Lower leg skin (tissue), 4 donors: Measurements from ENCODE around the gene POLN. TPM values are rescaled to one million over a fixed set of nuclear protein-coding genes. Genes with fewer than 3 reads are reported as not detected.

Experiments used
- DNase-seq, 2 donors: peaks; one replicate each; pipeline ENCODE4 v3.0.0-alpha.2; 2019; ENCODE audit warnings: low spot score in 2 of 2
- H3K4me3 ChIP-seq: fragments of 200-600 bp; sonication (generic); 2 replicates; pipeline ENCODE4 v1.5.1; 2017; ENCODE audit warnings: mild to moderate bottlenecking, low read depth; ENCODE audit not compliant: poor library complexity, severe bottlenecking
- CTCF ChIP-seq, 3 donors: fragments of 450-650 bp; IDR thresholded peaks; one replicate each; pipeline ENCODE4 v1.5.1; 2016; ENCODE audit warnings: antibody characterized with exemption in 3 of 3, mild to moderate bottlenecking in 3 of 3, moderate library complexity in 2 of 3
- POLR2A ChIP-seq, 2 donors: fragments of 450-650 bp; IDR thresholded peaks; one replicate each; pipeline ENCODE4 v1.6.1; 2016 to 2017; ENCODE audit warnings: antibody characterized with exemption in 2 of 2, mild to moderate bottlenecking in 1 of 2, moderate library complexity in 1 of 2
- WGBS, 2 donors: methylation state at CpG; one replicate each; pipeline ENCODE4 v1.1.5; 2018; 5-methylcytosine and 5-hydroxymethylcytosine counted together
- intact Hi-C: fragments of 100-400 bp; cut with DNase I; formaldehyde crosslinking; loops from one replicate; pipeline ENCODE4 v1.15.0; 2023; ENCODE audit warnings: low total_unique reads
- total RNA-seq, 4 donors: library from RNA; depleted of rRNA; stranded (reverse); fragments of >200 nt; gene quantifications; one replicate each; pipeline ENCODE4 v1.1.0, GENCODE V29; 2016

Gene POLN
- total RNA-seq, 4 donors from 2014 or later: 0.30 to 3.3 (median 0.89) TPM

- TF ChIP-seq POLR2A (IDR thresholded peaks at IDR 0.05) (no peak), CTCF (IDR thresholded peaks at IDR 0.05) (no peak)
- peak in 1 of 2 donors; percentile 75 for DNase-seq
- no peak overlapping the region for H3K4me3 ChIP-seq
- intact Hi-C loops: no loop called here
- WGBS, 2 donors: 81 to 86% methylated on average over 5 to 8 of the region's 10 CpGs
Measured at GRCh38 chr4:2288051-2288541, 46.2 kb upstream of the POLN start.

GRCh38 chr4:2287594-2287915, 45.6 kb upstream of the POLN start:
- TF ChIP-seq POLR2A (IDR thresholded peaks at IDR 0.05) (no peak), CTCF (IDR thresholded peaks at IDR 0.05) (no peak)
- intact Hi-C loops: no loop called here
- 78 to 88% methylated on average over 8 to 9 of the region's 9 CpGs for WGBS, 2 donors
- DNase-seq: no peak
- H3K4me3 ChIP-seq: no peak overlapping the region

GRCh38 chr4:2286904-2287593, 45.1 kb upstream of the POLN start:
- intact Hi-C loops: no loop called here
- no peak for DNase-seq
- TF ChIP-seq POLR2A (IDR thresholded peaks at IDR 0.05) (no peak), CTCF (IDR thresholded peaks at IDR 0.05) (no peak)
- no peak overlapping the region for H3K4me3 ChIP-seq
- WGBS, 2 donors: 82 to 85% methylated on average over 17 to 19 of the region's 19 CpGs

- TF ChIP-seq CTCF (IDR thresholded peaks at IDR 0.05) (no peak), POLR2A (IDR thresholded peaks at IDR 0.05) (no peak)
- DNase-seq: no peak
- intact Hi-C loops: no loop called here
Measured at GRCh38 chr4:2285613-2286381, 43.9 kb upstream of the POLN start.

GRCh38 chr4:2284934-2285612, 43.2 kb upstream of the POLN start:
- intact Hi-C loops: no loop called here
- no peak for DNase-seq
- 85 to 88% methylated on average over 15 of the region's 15 CpGs for WGBS, 2 donors
- no peak overlapping the region for H3K4me3 ChIP-seq
- TF ChIP-seq POLR2A (IDR thresholded peaks at IDR 0.05) (no peak), CTCF (IDR thresholded peaks at IDR 0.05) (no peak)

More at GRCh38 chr4:2285613-2286381, 43.9 kb upstream of the POLN start:
- no peak overlapping the region for H3K4me3 ChIP-seq
- 75 to 76% methylated on average over 23 to 27 of the region's 27 CpGs for WGBS, 2 donors
